ENCODE measurements around the gene GIMAP7. TPM values are rescaled to one million over a fixed set of nuclear protein-coding genes. Genes with fewer than 3 reads are reported as not detected.

The GIMAP7 gene
- total RNA-seq, 1 experiment from 2014 or later = not detected

Other genes with a start within 250 kb of the GIMAP7 start
- gene LRRC61, start 191.5 kb upstream of the GIMAP7 start, total RNA-seq (2014; rRNA removed; shearing (Covaris generic)) = not detected in 2 replicates
- 0.23 TPM in 1 of 2 replicates, not detected in the other for gene ACTR3C, start 191.3 kb upstream of the GIMAP7 start, total RNA-seq (2014; rRNA removed; shearing (Covaris generic))
- gene RARRES2, start 173.2 kb upstream of the GIMAP7 start, total RNA-seq (2014; rRNA removed; shearing (Covaris generic)) = not detected in 2 replicates
- 40.4 and 48.3 TPM in 2 replicates for gene REPIN1, start 146.1 kb upstream of the GIMAP7 start, total RNA-seq (2014; rRNA removed; shearing (Covaris generic))
- gene ZNF775, start 135.5 kb upstream of the GIMAP7 start, total RNA-seq (2014; rRNA removed; shearing (Covaris generic)) = 0.56 and 0.90 TPM in 2 replicates
- not detected in 2 replicates for gene GIMAP8, start 64.2 kb upstream of the GIMAP7 start, total RNA-seq (2014; rRNA removed; shearing (Covaris generic))
- gene GIMAP4, start 52.5 kb downstream of the GIMAP7 start, total RNA-seq (2014; rRNA removed; shearing (Covaris generic)) = 0.12 TPM in 1 of 2 replicates, not detected in the other
- 0.41 and 0.56 TPM in 2 replicates for gene GIMAP6, start 117.5 kb downstream of the GIMAP7 start, total RNA-seq (2014; rRNA removed; shearing (Covaris generic))
- gene GIMAP2, start 170.8 kb downstream of the GIMAP7 start, total RNA-seq (2014; rRNA removed; shearing (Covaris generic)) = 19.7 and 22.0 TPM in 2 replicates
- not detected in 2 replicates for gene GIMAP1, start 201.7 kb downstream of the GIMAP7 start, total RNA-seq (2014; rRNA removed; shearing (Covaris generic))
- gene GIMAP5, start 222.5 kb downstream of the GIMAP7 start, total RNA-seq (2014; rRNA removed; shearing (Covaris generic)) = 0.12 and 1.2 TPM in 2 replicates